Neural progenitor cell (in vitro differentiated cells): ENCODE results near the gene FRS3. TPM values are rescaled to one million over a fixed set of nuclear protein-coding genes. Genes with fewer than 3 reads are reported as not detected.

Experiments used
- DNase-seq: peaks from one replicate; pipeline ENCODE4 v3.0.0-alpha.2; 2016; ENCODE audit warnings: low spot score
- H2AFZ ChIP-seq: fragments of 200-600 bp; sonication (generic); replicated peaks from 2 replicates; pipeline ENCODE4 v1.6.1; 2016; ENCODE audit warnings: antibody characterized with exemption
- H3F3A ChIP-seq: fragments of 200-600 bp; sonication (generic); 2 replicates; pipeline ENCODE4 v1.6.1; 2016; ENCODE audit warnings: antibody characterized with exemption, low read depth
- H3K27ac ChIP-seq: fragments of 200-600 bp; sonication (generic); 2 replicates; pipeline ENCODE4 v1.5.1; 2016; ENCODE audit warnings: mild to moderate bottlenecking
- H3K27me3 ChIP-seq: fragments of 200-600 bp; sonication (generic); 2 replicates; pipeline ENCODE4 v1.6.1; 2016; ENCODE audit warnings: mild to moderate bottlenecking, moderate library complexity
- H3K36me3 ChIP-seq: fragments of 200-600 bp; sonication (generic); 2 replicates; pipeline ENCODE4 v1.5.1; 2016
- H3K4me1 ChIP-seq: fragments of 200-600 bp; sonication (generic); 2 replicates; pipeline ENCODE4 v1.6.1; 2016; ENCODE audit warnings: mixed run types
- H3K4me2 ChIP-seq: fragments of 200-600 bp; sonication (generic); 2 replicates; pipeline ENCODE4 v1.6.1; 2016
- H3K4me3 ChIP-seq: fragments of 200-600 bp; sonication (generic); 2 replicates; pipeline ENCODE4 v1.5.1; 2016
- H3K79me2 ChIP-seq: fragments of 200-600 bp; sonication (generic); 2 replicates; pipeline ENCODE4 v1.6.1; 2016; ENCODE audit warnings: low read depth
- H3K9ac ChIP-seq: fragments of 200-600 bp; sonication (generic); 2 replicates; pipeline ENCODE4 v1.6.1; 2016
- H3K9me3 ChIP-seq: fragments of 200-600 bp; sonication (generic); 2 replicates; pipeline ENCODE4 v1.5.1; 2016; ENCODE audit warnings: low read depth
- H4K20me1 ChIP-seq: fragments of 200-600 bp; sonication (generic); 2 replicates; pipeline ENCODE4 v1.6.1; 2016; ENCODE audit warnings: low read depth
- H3K27ac Mint-ChIP-seq: 3 replicates; pipeline ENCODE4 v1.8.0; 2021; ENCODE audit warnings: mixed read lengths
- H3K27me3 Mint-ChIP-seq: 2 replicates; pipeline ENCODE4 v1.8.0; 2022; ENCODE audit warnings: low read depth, mild to moderate bottlenecking, inconsistent platforms, moderate library complexity, mixed read lengths; ENCODE audit not compliant: insufficient read depth
- H3K36me3 Mint-ChIP-seq: 3 replicates; pipeline ENCODE4 v1.8.0; 2021; ENCODE audit warnings: mixed read lengths
- H3K4me1 Mint-ChIP-seq: 3 replicates; pipeline ENCODE4 v1.8.0; 2021; ENCODE audit warnings: mixed read lengths
- H3K4me3 Mint-ChIP-seq: 3 replicates; pipeline ENCODE4 v1.8.0; 2021; ENCODE audit warnings: mild to moderate bottlenecking, moderate library complexity, mixed read lengths
- H3K9me3 Mint-ChIP-seq: 3 replicates; pipeline ENCODE4 v1.8.0; 2020; ENCODE audit warnings: mixed read lengths
- CTCF ChIP-seq: fragments of 200-600 bp; sonication (generic); IDR thresholded peaks from 2 replicates; pipeline ENCODE4 v1.5.1; 2017; ENCODE audit warnings: antibody characterized with exemption, mild to moderate bottlenecking
- EZH2 ChIP-seq: fragments of 200-600 bp; sonication (generic); IDR thresholded peaks from 2 replicates; pipeline ENCODE4 v1.6.1; 2017; ENCODE audit warnings: antibody characterized with exemption, mild to moderate bottlenecking, moderate library complexity
- EZH2phosphoT487 ChIP-seq: fragments of 200-600 bp; sonication (generic); IDR thresholded peaks from 2 replicates; pipeline ENCODE4 v1.6.1; 2017; ENCODE audit warnings: antibody characterized with exemption
- total RNA-seq: library from RNA; depleted of rRNA; stranded (reverse); fragments of >200 nt; gene quantifications from 2 replicates; pipeline ENCODE4 v1.2.3, GENCODE V29; 2015; ENCODE audit warnings: low replicate concordance

FRS3 gene
- total RNA-seq, 1 donor from 2014 or later = 1.9 TPM

DNA sequence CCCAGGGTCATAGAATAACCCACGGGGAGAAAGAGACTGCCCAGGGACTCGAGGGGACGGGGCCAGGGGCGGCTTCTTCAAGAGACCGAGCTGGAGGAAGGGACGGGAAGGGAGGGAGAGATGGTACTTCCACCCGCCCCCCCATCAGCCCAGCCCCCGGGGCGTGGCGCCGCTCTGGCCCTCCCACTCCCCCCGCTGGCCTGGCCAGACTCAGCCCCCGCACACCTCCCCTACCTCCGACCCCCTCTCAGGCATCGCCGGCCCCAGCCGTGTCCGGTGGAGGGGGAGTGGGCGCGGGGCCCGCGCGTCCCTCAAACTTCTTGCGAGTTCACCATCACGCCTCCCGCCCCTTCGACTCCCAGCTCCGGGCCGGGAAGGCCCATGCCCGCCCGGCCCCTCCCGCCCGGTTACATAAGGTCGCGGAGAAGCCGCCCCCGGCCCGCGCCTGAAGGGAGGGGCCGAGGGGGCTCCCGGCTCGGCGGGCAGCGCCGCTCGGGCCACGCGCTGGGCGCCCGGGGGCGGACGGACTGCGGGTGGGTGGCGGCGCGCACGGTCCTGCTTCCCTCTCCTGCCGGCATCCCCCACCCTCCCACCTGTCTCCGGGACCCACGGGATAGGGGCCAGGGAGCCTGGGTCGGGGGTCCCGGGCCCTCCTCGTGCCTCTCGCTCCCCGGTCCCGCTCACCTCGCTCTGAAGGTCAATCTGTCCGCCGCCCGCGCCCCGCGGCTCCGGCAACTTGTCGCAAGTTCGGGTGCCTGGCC is 44.9 kb downstream of the FRS3 start:
- Mint-ChIP-seq H3K27me3 (peaks cover 12% of the 10 kb centered on the region), H3K9me3 (no peaks in the 10 kb centered on the region), H3K4me3 (peak overlapping the region; percentile 83), H3K36me3 (no peaks in the 10 kb centered on the region), H3K4me1 (peaks cover 26% of the 10 kb centered on the region), H3K27ac (no peak overlapping the region)
- Histone ChIP-seq H3K9me3 (no peaks in the 10 kb centered on the region), H3K4me2 (peak overlapping the region; percentile 96), H3K27me3 (peaks cover 34% of the 10 kb centered on the region), H3F3A (peaks cover 41% of the 10 kb centered on the region), H3K79me2 (no peaks in the 10 kb centered on the region), H3K4me3 (peak overlapping the region; percentile 77), H3K4me1 (peaks cover 25% of the 10 kb centered on the region), H3K9ac (no peak overlapping the region), H2AFZ (peak overlapping the region; percentile 88), H3K36me3 (no peaks in the 10 kb centered on the region), H4K20me1 (peaks cover 6% of the 10 kb centered on the region), H3K27ac (no peak overlapping the region)
- DNase-seq = peak; percentile 65
- TF ChIP-seq EZH2phosphoT487 = peak; percentile 45
- TF ChIP-seq CTCF = no peak
- peak; percentile 55 for TF ChIP-seq EZH2

- Mint-ChIP-seq H3K36me3 (no peaks in the 10 kb centered on the region), H3K4me1 (peaks cover 24% of the 10 kb centered on the region), H3K27me3 (peaks cover 9% of the 10 kb centered on the region), H3K9me3 (no peaks in the 10 kb centered on the region), H3K4me3 (peak overlapping the region; percentile 92), H3K27ac (no peak overlapping the region)
- H3K27me3 ChIP-seq = peaks cover 34% of the 10 kb centered on the region
- peaks cover 25% of the 10 kb centered on the region for H3K4me1 ChIP-seq
- H3K79me2 ChIP-seq = no peaks in the 10 kb centered on the region
- H2AFZ ChIP-seq = peak overlapping the region; percentile 88
- peaks cover 41% of the 10 kb centered on the region for H3F3A ChIP-seq
- H3K4me2 ChIP-seq = peak overlapping the region; percentile 96
- H3K9me3 ChIP-seq = no peaks in the 10 kb centered on the region
- H3K9ac ChIP-seq = no peak overlapping the region
- H3K27ac ChIP-seq = no peak overlapping the region
- H3K4me3 ChIP-seq = peak overlapping the region; percentile 77
- DNase-seq = peak; percentile 87
- TF ChIP-seq EZH2phosphoT487 = no peak
- no peak for TF ChIP-seq CTCF
- TF ChIP-seq EZH2 = no peak
- H4K20me1 ChIP-seq = peaks cover 6% of the 10 kb centered on the region
- H3K36me3 ChIP-seq = no peaks in the 10 kb centered on the region
These were observed 45.7 kb downstream of the FRS3 start for GRCh38 chr6:41733707-41734665.

- Mint-ChIP-seq H3K36me3 (no peaks in the 10 kb centered on the region), H3K4me1 (peaks cover 24% of the 10 kb centered on the region), H3K9me3 (no peaks in the 10 kb centered on the region), H3K4me3 (peak overlapping the region; percentile 92), H3K27me3 (peaks cover 8% of the 10 kb centered on the region), H3K27ac (no peak overlapping the region)
- H3K4me1 ChIP-seq = peaks cover 25% of the 10 kb centered on the region
- H3K9me3 ChIP-seq = no peaks in the 10 kb centered on the region
- no peak overlapping the region for H3K9ac ChIP-seq
- no peaks in the 10 kb centered on the region for H3K79me2 ChIP-seq
- H3K4me3 ChIP-seq = peak overlapping the region; percentile 77
- peak overlapping the region; percentile 96 for H3K4me2 ChIP-seq
- peaks cover 41% of the 10 kb centered on the region for H3F3A ChIP-seq
- H3K27ac ChIP-seq = no peak overlapping the region
- no peaks in the 10 kb centered on the region for H3K36me3 ChIP-seq
- TF ChIP-seq EZH2phosphoT487 (no peak), EZH2 (no peak), CTCF (no peak)
- no peak for DNase-seq
- H4K20me1 ChIP-seq = peaks cover 6% of the 10 kb centered on the region
- H2AFZ ChIP-seq = peak overlapping the region; percentile 88
- peaks cover 34% of the 10 kb centered on the region for H3K27me3 ChIP-seq
These were observed 46.4 kb downstream of the FRS3 start for GRCh38 chr6:41733360-41733706.
